ENCODE data around the gene ST8SIA1. TPM values are rescaled to one million over a fixed set of nuclear protein-coding genes. Genes with fewer than 3 reads are reported as not detected.

ST8SIA1 gene
- total RNA-seq, 4 donors from 2014 or later: 6.9 to 18.0 (median 11.4) TPM

- peaks cover 11% of the 10 kb centered on the region for H3K4me1 ChIP-seq
- no peak overlapping the region for H3K4me3 ChIP-seq
- H3K27ac ChIP-seq: no peak overlapping the region
- no peak for DNase-seq (ENCODE audit: low spot score in 2 of 2)
- no peaks in the 10 kb centered on the region for H3K27me3 ChIP-seq
- no peak for TF ChIP-seq POLR2A (IDR thresholded peaks at IDR 0.05)
- TF ChIP-seq CTCF (IDR thresholded peaks at IDR 0.05): no peak
- TF ChIP-seq EP300 (IDR thresholded peaks at IDR 0.05): no peak
- TF ChIP-seq POLR2AphosphoS5 (IDR thresholded peaks at IDR 0.05): no peak
- H3K36me3 ChIP-seq: no peaks in the 10 kb centered on the region
- no peaks in the 10 kb centered on the region for H3K9me3 ChIP-seq
- 96% methylated on average over 2 of the region's 2 CpGs for WGBS
Observed at GRCh38 chr12:22310275-22310674, 24.2 kb downstream of the ST8SIA1 start.

- peaks cover 14% of the 10 kb centered on the region for H3K4me1 ChIP-seq
- DNase-seq (ENCODE audit: low spot score in 2 of 2): no peak
- WGBS: 68% methylated on average over 2 of the region's 2 CpGs
- H3K36me3 ChIP-seq: no peaks in the 10 kb centered on the region
- no peaks in the 10 kb centered on the region for H3K27me3 ChIP-seq
- no peak for TF ChIP-seq POLR2AphosphoS5 (IDR thresholded peaks at IDR 0.05)
- no peak for TF ChIP-seq EP300 (IDR thresholded peaks at IDR 0.05)
- no peak for TF ChIP-seq POLR2A (IDR thresholded peaks at IDR 0.05)
- TF ChIP-seq CTCF (IDR thresholded peaks at IDR 0.05): no peak
- no peaks in the 10 kb centered on the region for H3K9me3 ChIP-seq
- no peak overlapping the region for H3K4me3 ChIP-seq
- H3K27ac ChIP-seq: no peak overlapping the region
Observed at GRCh38 chr12:22307811-22308210, 26.7 kb downstream of the ST8SIA1 start.

DNA sequence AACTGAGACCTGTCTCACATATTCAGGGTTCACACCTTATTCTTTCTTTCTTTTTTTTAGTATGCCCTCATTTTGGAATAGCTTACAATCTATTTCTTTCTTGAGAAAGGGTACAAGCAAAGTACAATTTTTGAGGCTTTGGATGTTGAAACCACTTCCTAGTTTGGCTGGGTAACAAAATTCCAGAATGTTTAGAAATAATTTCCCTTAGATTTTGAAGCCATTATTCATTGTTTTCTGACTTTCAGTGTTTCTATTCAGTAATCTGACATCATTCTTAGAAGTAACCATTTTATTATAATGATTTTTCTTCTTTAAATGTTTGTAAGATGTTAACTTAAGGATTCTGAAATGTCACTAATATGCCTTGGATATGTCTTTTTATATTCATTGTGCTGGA, 28.2 kb downstream of the ST8SIA1 start:
- H3K9me3 ChIP-seq: no peaks in the 10 kb centered on the region
- no peak overlapping the region for H3K27ac ChIP-seq
- H3K4me3 ChIP-seq: no peak overlapping the region
- TF ChIP-seq CTCF (IDR thresholded peaks at IDR 0.05) (no peak), POLR2A (IDR thresholded peaks at IDR 0.05) (no peak)
- no peaks in the 10 kb centered on the region for H3K27me3 ChIP-seq
- no peaks in the 10 kb centered on the region for H3K36me3 ChIP-seq
- no peak for DNase-seq (ENCODE audit: low spot score in 2 of 2)
- H3K4me1 ChIP-seq: peaks cover 5% of the 10 kb centered on the region

GRCh38 chr12:22304341-22304740, 30.2 kb downstream of the ST8SIA1 start:
- H3K4me1 ChIP-seq: peaks cover 3% of the 10 kb centered on the region
- TF ChIP-seq POLR2A (IDR thresholded peaks at IDR 0.05) (no peak), CTCF (IDR thresholded peaks at IDR 0.05) (no peak), EP300 (IDR thresholded peaks at IDR 0.05) (no peak), POLR2AphosphoS5 (IDR thresholded peaks at IDR 0.05) (no peak)
- 28% methylated on average over 1 of the region's 1 CpG for WGBS
- H3K36me3 ChIP-seq: no peaks in the 10 kb centered on the region
- H3K4me3 ChIP-seq: no peak overlapping the region
- no peak overlapping the region for H3K27ac ChIP-seq
- no peak for DNase-seq (ENCODE audit: low spot score in 2 of 2)
- no peaks in the 10 kb centered on the region for H3K27me3 ChIP-seq
- no peaks in the 10 kb centered on the region for H3K9me3 ChIP-seq

DNA sequence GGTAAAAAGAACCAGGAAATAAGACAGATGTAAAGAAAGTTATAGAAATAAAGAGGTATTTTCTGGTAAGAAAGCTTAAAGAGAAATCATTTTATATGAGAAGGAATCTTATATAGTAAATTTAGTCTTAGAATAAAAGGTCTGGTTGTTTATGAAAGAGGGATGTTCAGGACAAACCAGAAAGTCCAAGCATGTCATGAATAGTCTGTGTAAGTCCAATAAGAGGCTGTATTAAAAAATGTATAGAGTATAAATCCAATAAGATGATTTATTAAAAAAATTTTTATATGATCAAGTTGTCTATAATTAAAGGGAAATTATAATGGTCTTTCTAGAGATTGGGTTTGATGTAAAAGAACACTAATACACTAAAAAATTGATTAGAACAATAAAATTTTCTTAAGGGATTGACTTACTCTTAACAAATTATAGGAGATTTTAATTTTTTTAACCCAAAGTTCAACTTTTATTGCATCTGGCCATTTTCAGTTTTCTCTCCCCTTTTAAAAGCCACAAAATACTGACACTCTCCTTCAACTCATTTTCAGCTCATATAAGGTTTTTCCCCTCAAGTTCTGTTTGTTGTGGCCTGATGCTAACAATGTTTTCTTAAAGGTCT, 35.1 kb downstream of the ST8SIA1 start:
- H3K36me3 ChIP-seq: no peaks in the 10 kb centered on the region
- H3K4me1 ChIP-seq: no peaks in the 10 kb centered on the region
- DNase-seq (ENCODE audit: low spot score in 2 of 2): no peak
- H3K4me3 ChIP-seq: no peak overlapping the region
- H3K27ac ChIP-seq: no peak overlapping the region
- H3K9me3 ChIP-seq: no peaks in the 10 kb centered on the region
- H3K27me3 ChIP-seq: no peaks in the 10 kb centered on the region
- TF ChIP-seq POLR2AphosphoS5 (IDR thresholded peaks at IDR 0.05): no peak
- no peak for TF ChIP-seq CTCF (IDR thresholded peaks at IDR 0.05)
- TF ChIP-seq EP300 (IDR thresholded peaks at IDR 0.05): no peak
- no peak for TF ChIP-seq POLR2A (IDR thresholded peaks at IDR 0.05)

All from suprapubic skin (tissue), 4 donors.